AG20443 (cell line): ENCODE results near the gene SIPA1L3.
"Not testable (repeated sequence)": the region's sequence is repeated elsewhere in the genome, so short reads cannot be mapped to it uniquely, and the experiment has no call there.

Experiments
- DNase-seq: peaks from one replicate; pipeline ENCODE4 v3.0.0; 2012; ENCODE audit warnings: low spot score, mixed read lengths

SIPA1L3 gene

GRCh38 chr19:38071054-38071453, 164.0 kb downstream of the SIPA1L3 start:
- not testable (repeated sequence) for DNase-seq

GRCh38 chr19:38071647-38072046, 164.6 kb downstream of the SIPA1L3 start:
- no peak for DNase-seq

- DNase-seq = peak; percentile 7
Observed at GRCh38 chr19:38072776-38073750, 166.1 kb downstream of the SIPA1L3 start.

GRCh38 chr19:38073841-38074685, 167.1 kb downstream of the SIPA1L3 start:
- peak; percentile 8 for DNase-seq

- no peak for DNase-seq
Observed at GRCh38 chr19:38076337-38076736, 169.3 kb downstream of the SIPA1L3 start.

- DNase-seq = no peak
Observed at GRCh38 chr19:38078302-38078930, 171.4 kb downstream of the SIPA1L3 start.

- peak; percentile 94 for DNase-seq
Observed at GRCh38 chr19:38079926-38080380, 172.9 kb downstream of the SIPA1L3 start.

- DNase-seq = no peak
Observed at GRCh38 chr19:38081547-38082255, 174.7 kb downstream of the SIPA1L3 start.

GRCh38 chr19:38082256-38083118, 175.5 kb downstream of the SIPA1L3 start:
- no peak for DNase-seq

- DNase-seq = no peak
Observed at GRCh38 chr19:38084196-38084595, 177.2 kb downstream of the SIPA1L3 start.

- DNase-seq = no peak
Observed at GRCh38 chr19:38089440-38089839, 182.4 kb downstream of the SIPA1L3 start.

GRCh38 chr19:38093154-38093553, 186.1 kb downstream of the SIPA1L3 start:
- no peak for DNase-seq

- DNase-seq = no peak
Observed at GRCh38 chr19:38093587-38093986, 186.6 kb downstream of the SIPA1L3 start.

- DNase-seq = peak; percentile 88
Observed at GRCh38 chr19:38095411-38096308, 188.7 kb downstream of the SIPA1L3 start.

- no peak for DNase-seq
Observed at GRCh38 chr19:38099966-38100365, 193.0 kb downstream of the SIPA1L3 start.

- DNase-seq = no peak
Observed at GRCh38 chr19:38100589-38100988, 193.6 kb downstream of the SIPA1L3 start.

- no peak for DNase-seq
Observed at GRCh38 chr19:38101723-38102122, 194.7 kb downstream of the SIPA1L3 start.

GRCh38 chr19:38105574-38105973, 198.6 kb downstream of the SIPA1L3 start:
- DNase-seq = no peak

- no peak for DNase-seq
Observed at GRCh38 chr19:38107129-38107528, 200.1 kb downstream of the SIPA1L3 start.
